ENCODE results near the gene MDH2.
A peak's percentile ranks its signal among the peaks of the same experiment; 100 is the strongest.
"Not testable (repeated sequence)": the region's sequence is repeated elsewhere in the genome, so short reads cannot be mapped to it uniquely, and the experiment has no call there.

MDH2 gene, protein sequence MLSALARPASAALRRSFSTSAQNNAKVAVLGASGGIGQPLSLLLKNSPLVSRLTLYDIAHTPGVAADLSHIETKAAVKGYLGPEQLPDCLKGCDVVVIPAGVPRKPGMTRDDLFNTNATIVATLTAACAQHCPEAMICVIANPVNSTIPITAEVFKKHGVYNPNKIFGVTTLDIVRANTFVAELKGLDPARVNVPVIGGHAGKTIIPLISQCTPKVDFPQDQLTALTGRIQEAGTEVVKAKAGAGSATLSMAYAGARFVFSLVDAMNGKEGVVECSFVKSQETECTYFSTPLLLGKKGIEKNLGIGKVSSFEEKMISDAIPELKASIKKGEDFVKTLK
- 64.6 to 147 (median 105) reads per million in 17 experiments for total RNA-seq

GRCh38 chr7:76047811-76048667, at the start of gene MDH2, which contains the start of gene STYXL1:
Gene MDH2, plus strand, starts transcription at chr7:76048106. Its CDS starts 55 bp downstream, at chr7:76048161.
Gene STYXL1, minus strand, starts transcription at chr7:76048000. Its CDS starts 17,477 bp downstream, at chr7:76030523.
- DNase-seq: peak; percentile 97 to 99 (median 98)

GRCh38 chr7:76000566-76000965, 47.3 kb upstream of the MDH2 start:
- DNase-seq: no peak

- no peak for DNase-seq
These were observed 45.8 kb upstream of the MDH2 start for GRCh38 chr7:76002139-76002538.

DNA sequence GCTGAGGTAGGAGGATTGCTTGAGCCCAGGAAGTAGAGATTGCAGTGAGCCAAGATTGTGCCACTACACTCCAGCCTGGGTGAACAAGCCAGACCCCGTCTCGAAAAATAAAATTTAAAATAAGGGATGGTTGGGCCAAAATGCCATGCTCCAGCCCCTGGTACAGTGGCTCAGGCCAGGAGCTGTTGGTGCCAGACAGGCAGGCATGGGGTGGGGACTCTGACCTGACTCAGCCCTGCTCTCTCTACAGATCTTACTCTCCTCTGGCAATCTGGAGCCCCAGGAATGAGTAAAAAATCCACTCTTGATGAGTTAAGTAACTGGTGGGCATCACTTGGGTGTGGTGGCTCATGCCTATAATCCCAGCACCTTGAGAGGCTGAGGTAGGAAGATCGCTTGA, 45.1 kb upstream of the MDH2 start:
- no peak for DNase-seq

DNA sequence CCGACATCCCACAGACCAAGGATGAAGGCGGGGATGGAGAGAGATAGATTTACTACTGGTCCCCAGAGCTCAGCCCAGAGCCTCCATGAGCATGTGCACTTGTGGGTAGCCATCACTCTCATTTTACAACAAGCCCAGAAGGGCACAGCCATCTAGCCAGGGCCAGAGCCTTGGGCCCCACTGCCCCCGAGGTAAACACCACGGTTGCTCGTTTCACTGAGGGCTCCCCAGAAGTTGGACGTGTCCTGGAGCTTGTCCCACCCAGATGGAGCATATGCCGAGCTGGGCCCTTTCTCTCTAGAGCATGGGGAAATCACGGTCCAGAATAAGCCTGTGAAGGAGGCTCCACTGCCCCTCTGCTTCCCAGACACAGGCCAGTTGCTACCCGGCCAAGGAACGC, 44.6 kb upstream of the MDH2 start:
- no peak for DNase-seq

DNA sequence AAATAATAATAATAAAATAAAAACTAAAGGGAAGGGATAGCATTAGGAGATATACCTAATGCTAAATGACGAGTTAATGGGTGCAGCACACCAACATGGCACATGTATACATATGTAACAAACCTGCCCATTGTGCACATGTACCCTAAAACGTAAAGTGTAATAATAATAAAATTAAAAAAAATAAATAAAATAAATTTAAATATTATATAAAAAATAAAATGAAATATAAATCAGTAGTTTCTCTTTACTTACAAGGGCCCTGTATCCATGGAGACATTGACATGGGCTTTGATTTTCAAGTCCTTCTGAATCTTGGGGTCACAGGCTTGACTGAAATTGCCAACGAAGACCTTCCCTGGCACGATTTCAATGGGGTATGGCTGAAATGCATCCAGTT, 42.9 kb upstream of the MDH2 start:
- DNase-seq: not testable (repeated sequence)

DNA sequence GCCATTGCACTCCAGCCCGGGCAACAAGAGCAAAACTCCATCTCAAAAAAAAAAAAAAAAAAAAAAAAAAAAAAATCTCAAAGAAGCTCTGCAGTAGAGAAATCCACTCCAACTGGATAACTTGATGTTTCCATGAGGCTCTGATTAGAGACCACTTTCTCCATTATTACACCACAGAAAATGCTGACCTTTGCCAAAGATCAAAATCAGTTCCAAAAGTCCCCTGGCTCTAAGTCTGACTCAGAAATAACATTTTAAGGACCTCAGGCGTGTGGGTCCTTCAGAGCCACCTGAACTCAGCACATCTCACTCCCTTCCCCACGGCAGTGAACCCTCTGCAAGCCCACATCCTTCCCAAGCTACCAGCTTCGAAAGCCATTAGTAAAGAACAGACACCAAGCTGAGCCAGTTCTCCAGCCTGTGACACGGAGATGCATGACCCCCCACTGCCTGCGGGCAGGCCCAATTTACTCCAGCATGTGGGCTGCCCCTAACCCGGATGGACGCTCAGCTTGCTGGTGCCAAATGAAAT, 39.7 kb upstream of the MDH2 start:
- DNase-seq: no peak

DNA sequence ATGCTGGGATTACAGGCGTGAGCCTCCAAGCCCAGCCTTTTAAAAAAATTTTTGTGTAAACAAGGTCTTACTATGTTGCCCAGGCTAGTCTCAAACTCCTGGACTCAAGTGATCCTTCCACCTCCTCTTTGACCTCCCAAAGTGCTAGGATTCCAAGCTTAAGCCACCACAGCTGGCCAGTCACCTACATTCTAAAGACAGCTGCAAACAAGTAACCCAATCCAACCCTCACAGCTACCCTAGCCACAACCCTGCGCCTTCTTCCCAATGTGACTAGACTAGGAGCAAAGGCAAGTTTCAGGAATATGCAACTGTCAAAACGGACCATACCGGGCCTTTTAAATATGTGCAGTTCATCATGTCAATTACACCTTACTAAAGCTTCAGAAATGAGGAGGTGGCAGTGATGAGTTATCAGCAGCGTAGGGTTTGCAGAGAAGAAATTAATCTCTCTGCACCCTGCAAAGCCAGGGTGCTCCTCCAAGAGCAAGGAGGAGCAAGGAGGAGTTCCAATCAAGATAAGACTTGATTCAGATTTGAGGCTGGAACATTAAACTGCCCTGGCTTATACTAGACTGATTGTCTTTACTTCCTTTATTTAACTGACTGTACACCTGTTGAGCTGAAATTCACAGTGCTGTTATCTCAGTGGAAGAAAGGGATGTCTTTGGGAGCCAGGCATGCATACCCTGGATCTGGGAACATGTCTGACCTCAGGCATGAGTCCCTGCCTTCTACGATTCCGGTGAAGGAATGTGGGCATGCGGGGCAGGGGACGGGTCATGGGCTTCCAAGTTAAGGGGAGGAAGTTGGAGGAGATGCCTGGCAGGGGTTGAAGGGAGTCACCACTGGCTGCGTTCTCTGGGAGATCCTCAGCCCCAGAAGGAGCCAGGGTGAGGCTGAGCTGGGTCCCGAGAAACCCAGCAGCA, 38.0 kb upstream of the MDH2 start:
- DNase-seq: no peak

DNA sequence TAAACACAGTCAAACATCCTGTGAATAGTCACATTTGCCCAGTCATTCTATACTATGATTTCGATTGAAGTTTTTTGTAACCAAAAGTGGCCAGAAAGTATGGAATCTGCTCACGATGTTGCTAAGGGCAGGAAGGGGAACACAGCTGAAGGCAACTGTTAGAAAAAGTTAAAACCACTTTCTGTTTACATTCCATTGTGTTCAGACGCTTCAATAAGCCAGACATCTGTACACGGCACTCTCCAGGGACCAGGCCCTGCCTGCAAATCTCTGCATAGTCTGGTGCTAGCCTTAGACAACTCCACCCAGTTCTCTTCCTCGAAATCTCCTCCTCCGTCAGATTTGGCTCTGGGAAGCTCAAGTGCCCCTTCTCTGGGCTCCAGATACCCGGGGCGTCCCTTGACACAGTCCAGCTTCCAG, 36.5 kb upstream of the MDH2 start:
- no peak for DNase-seq

- no peak for DNase-seq
These were observed 31.5 kb upstream of the MDH2 start for GRCh38 chr7:76016191-76016947.

- DNase-seq: not testable (repeated sequence)
These were observed 29.4 kb upstream of the MDH2 start for GRCh38 chr7:76018520-76018919.

DNA sequence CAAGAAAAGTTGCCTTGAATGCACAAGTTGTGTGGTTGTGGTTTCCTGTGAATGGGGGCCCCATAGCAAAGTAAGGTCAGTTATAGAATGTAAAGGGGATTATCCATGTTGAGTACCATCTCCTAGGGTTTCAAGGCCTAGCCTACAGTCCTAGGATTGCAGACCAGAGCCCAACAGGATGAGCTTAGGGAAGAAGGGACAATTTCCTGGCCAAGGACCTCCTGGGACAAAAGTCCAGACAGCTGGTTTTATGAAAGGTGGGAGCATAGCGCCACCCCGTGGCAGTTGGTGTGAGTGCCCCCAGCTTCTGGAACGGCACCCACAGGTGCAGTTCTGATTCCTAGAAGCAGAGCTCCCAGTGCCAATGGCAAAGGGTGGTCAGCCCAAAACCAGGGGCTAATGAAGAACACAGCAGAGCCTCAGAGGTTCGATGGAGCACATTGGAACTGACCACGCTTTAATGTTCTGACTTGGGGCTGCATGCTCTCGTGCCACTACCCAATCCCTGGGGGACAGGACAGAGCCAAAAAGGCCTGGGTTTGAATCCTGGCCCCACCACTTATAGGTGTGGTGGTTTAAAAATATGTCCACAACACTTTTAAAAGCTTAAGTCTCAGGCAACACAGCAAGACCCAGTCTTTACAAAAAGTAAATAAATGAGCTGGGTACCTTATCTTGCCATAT, 27.7 kb upstream of the MDH2 start:
- DNase-seq: peak; percentile 77 to 88 (median 84)

DNA sequence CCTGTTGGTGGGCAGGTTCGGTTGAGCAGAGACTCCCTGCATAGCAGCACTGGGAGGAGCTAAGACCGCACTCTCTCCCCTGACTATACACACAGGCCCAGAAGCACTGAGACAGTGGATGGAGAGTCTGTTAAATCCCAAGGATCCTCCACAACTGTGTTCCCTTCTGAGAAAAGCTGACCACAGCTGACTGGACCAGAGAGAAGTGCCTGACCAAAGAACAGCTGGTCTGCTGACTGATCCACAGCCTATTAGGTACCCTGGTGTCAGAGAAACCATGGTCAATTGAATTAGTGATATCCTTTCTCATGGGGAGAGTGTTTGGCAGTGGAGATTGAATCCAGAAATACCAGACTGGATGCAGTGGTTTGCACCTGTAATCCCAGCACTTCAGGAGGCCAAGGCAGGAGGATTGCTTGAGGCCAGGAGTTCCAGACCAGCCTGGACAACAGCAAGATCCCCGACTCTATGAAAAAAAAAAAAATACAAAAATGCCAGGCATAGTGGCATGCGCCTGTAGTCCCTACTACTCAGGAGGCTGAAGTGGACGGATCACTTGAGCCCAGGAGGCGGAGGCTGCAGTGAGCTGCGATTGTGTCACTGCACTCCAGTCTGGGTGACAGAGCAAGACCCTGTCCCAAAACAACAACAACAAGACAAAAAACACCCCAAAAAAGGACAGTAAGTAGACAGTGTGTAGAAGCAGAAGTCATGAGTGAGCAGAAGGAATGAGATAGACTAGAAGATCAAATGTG, 25.7 kb upstream of the MDH2 start:
- peak in 2 of 4 experiments; percentile 12 to 35 for DNase-seq

- peak; percentile 81 to 92 (median 90) for DNase-seq
These were observed 24.9 kb upstream of the MDH2 start for GRCh38 chr7:76023002-76023401.

- DNase-seq: not testable (repeated sequence)
These were observed 18.2 kb upstream of the MDH2 start for GRCh38 chr7:76029682-76030081.

GRCh38 chr7:76031964-76032363, 15.9 kb upstream of the MDH2 start:
- DNase-seq: no peak

GRCh38 chr7:76037310-76037709, 10.6 kb upstream of the MDH2 start:
- no peak for DNase-seq

GRCh38 chr7:76040126-76040525, 7.8 kb upstream of the MDH2 start:
- DNase-seq: no peak

DNA sequence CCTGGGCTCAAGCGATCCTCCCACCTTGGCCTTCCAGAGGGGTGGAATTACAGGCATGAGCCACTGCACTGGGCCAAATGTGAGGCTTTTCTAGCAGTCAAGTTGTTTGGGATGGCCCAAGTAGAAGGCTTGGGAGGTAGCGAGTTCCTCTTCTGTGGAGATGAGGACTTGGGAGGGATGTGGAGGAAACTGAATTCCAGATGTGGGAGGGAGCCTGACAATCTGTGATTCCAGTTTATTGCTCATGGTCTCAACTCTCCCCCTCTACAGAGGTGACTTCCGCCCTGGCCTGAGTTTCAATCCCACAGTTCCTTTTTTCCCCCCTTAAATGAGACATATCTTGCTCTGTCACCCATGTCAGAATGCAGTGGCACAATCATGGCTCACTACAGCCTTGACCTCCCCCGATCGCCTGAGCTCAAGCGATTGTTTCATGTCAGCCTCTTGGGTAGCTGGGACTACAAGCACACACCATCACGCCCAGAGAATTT, 3.5 kb upstream of the MDH2 start:
- DNase-seq: peak; percentile 31 to 49 (median 36)

Data from suppressor macrophage (primary cell).